Measurements from ENCODE around the gene RHEBL1. TPM values are rescaled to one million over a fixed set of nuclear protein-coding genes. Genes with fewer than 3 reads are reported as not detected.

Gene RHEBL1
- polyA plus RNA-seq, 4 donors: 0.61 to 1.4 (median 1.2) TPM; not detected in 1

DNA sequence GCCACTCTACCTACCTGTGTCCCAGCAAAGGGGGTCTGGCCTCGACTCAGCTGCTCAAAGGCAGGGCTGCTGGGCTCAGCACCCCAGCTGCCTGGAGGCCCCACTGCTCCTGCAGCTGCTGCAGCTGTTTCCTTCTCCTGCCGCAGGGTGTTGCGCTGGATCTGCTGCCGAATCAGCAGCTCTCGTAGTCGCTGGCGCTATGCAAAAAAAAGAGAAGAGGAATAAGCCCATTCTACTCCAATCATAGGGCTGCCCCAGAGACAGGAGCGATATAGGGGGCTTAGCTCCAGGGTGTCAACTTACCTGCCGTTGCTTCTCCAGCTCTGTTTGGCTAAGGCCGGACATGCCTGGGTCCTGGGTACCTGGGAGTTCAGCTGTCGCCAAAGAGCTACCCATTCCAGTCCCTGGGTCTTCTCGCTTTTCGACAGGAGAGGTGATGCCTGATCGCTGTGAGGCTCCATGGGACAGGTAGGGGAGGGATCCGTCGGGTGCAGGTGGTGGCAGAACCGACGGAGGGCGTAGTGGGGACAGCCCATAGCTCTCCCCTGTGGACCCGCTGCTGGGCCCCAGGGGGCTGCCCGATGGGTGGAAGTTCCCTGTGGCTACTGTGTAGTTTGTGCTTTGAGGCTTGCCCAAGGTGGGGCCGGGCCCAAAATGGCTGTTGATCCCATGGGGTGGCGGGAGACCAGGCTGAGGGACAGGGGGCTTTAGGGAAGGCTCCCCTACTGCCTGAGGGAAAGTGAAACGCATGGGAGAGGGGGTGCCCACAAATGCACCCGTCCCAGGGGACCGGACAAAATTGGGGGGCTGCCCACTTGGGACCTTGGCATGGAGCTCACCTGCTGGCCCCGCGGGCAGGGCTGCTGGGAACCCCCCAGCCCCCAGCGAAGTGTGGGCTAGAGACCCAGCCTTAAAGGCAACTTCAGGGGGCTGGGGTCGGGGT, 30.1 kb downstream of the RHEBL1 start:
- DNase-seq (no peak), FAIRE-seq (no peak)
- Histone ChIP-seq H3K4me3 (ENCODE audit: low read depth in 1 of 3, low read length in 3 of 3) (no peak overlapping the region), H3K27ac (ENCODE audit: low read depth in 1 of 3, low read length in 2 of 3) (no peak overlapping the region), H3K9me3 (ENCODE audit: control insufficient read depth in 2 of 2, insufficient read depth in 1 of 2, low read depth in 1 of 2, low read length in 1 of 2) (no peaks in the 10 kb centered on the region), H3K27me3 (ENCODE audit: control insufficient read depth in 3 of 3, insufficient read depth in 3 of 3, low read length in 3 of 3) (no peaks in the 10 kb centered on the region), H3K36me3 (ENCODE audit: control insufficient read depth in 3 of 3, insufficient read depth in 2 of 3, low read depth in 1 of 3, low read length in 3 of 3) (peaks cover 43 to 88% (median 72%) of the 10 kb centered on the region in 3 donors), H3K4me1 (ENCODE audit: control insufficient read depth in 3 of 3, insufficient read depth in 2 of 3, low read depth in 1 of 3, low read length in 2 of 3) (no peaks in the 10 kb centered on the region)
- WGBS, 3 donors: 92 to 96% (median 93%) methylated on average over 30 of the region's 30 CpGs

DNA sequence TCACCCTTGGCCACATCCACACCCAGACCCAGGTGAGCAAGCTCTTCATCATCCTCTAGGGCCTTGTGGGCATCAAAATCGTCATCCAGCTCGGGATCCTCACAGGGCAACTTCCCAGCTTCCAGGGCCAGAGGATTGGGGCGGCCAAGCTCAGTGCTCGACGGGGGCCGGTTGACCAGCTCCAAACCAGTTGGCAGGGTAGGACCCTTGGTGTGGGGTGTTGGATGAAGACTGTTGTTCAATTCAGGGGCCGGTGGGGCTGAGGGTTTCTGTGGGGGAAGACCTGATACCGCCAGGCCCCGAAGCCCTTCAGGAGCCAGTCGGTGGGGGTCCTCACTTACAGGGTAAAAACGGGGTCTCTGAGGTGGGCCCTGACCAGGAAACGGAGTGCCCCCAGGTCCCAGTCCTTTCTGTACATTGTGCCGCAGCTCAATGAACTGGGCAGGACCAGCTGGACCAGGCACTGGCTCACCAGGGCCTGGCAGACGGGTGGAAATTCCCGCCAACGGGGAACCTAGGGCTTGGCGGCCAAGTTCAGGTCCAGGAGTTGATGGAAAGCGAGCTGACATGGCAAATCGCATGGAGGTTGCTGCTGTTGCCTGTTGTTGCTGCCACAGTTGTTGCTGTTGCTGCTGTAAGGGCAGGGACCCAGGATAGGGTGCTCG, 31.4 kb downstream of the RHEBL1 start:
- no peak for FAIRE-seq
- Histone ChIP-seq H3K9me3 (ENCODE audit: control insufficient read depth in 2 of 2, insufficient read depth in 1 of 2, low read depth in 1 of 2, low read length in 1 of 2) (no peaks in the 10 kb centered on the region), H3K27ac (ENCODE audit: low read depth in 1 of 3, low read length in 2 of 3) (no peak overlapping the region), H3K4me1 (ENCODE audit: control insufficient read depth in 3 of 3, insufficient read depth in 2 of 3, low read depth in 1 of 3, low read length in 2 of 3) (no peaks in the 10 kb centered on the region), H3K27me3 (ENCODE audit: control insufficient read depth in 3 of 3, insufficient read depth in 3 of 3, low read length in 3 of 3) (no peaks in the 10 kb centered on the region), H3K36me3 (ENCODE audit: control insufficient read depth in 3 of 3, insufficient read depth in 2 of 3, low read depth in 1 of 3, low read length in 3 of 3) (peaks cover 46 to 88% (median 67%) of the 10 kb centered on the region in 3 donors), H3K4me3 (ENCODE audit: low read depth in 1 of 3, low read length in 3 of 3) (no peak overlapping the region)
- 94% methylated on average over 20 of the region's 20 CpGs for WGBS, 3 donors
- DNase-seq: no peak

DNA sequence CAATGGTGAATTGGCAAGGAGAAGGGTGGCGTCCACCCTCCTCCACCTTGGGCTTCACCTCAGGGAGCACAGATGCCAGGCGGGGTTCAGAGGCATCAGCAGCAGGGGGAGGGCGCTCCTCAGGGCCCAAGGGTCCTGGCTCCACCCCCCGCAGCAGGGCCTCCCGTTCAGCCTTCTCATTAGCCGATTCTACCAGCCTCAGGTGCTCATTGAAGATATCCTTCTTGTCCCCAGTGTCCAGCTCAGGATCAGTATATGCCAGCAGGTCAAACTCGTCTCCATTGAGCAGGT, 31.9 kb downstream of the RHEBL1 start:
- peaks cover 48 to 88% (median 66%) of the 10 kb centered on the region in 3 donors for H3K36me3 ChIP-seq (ENCODE audit: control insufficient read depth in 3 of 3, insufficient read depth in 2 of 3, low read depth in 1 of 3, low read length in 3 of 3)
- FAIRE-seq (no peak), DNase-seq (no peak)
- H3K4me3 ChIP-seq (ENCODE audit: low read depth in 1 of 3, low read length in 3 of 3): no peak overlapping the region
- H3K4me1 ChIP-seq (ENCODE audit: control insufficient read depth in 3 of 3, insufficient read depth in 2 of 3, low read depth in 1 of 3, low read length in 2 of 3): no peaks in the 10 kb centered on the region
- 85 to 94% (median 91%) methylated on average over 7 of the region's 7 CpGs for WGBS, 3 donors
- no peak overlapping the region for H3K27ac ChIP-seq (ENCODE audit: low read depth in 1 of 3, low read length in 2 of 3)
- H3K9me3 ChIP-seq (ENCODE audit: control insufficient read depth in 2 of 2, insufficient read depth in 1 of 2, low read depth in 1 of 2, low read length in 1 of 2): no peaks in the 10 kb centered on the region
- no peaks in the 10 kb centered on the region for H3K27me3 ChIP-seq (ENCODE audit: control insufficient read depth in 3 of 3, insufficient read depth in 3 of 3, low read length in 3 of 3)

DNA sequence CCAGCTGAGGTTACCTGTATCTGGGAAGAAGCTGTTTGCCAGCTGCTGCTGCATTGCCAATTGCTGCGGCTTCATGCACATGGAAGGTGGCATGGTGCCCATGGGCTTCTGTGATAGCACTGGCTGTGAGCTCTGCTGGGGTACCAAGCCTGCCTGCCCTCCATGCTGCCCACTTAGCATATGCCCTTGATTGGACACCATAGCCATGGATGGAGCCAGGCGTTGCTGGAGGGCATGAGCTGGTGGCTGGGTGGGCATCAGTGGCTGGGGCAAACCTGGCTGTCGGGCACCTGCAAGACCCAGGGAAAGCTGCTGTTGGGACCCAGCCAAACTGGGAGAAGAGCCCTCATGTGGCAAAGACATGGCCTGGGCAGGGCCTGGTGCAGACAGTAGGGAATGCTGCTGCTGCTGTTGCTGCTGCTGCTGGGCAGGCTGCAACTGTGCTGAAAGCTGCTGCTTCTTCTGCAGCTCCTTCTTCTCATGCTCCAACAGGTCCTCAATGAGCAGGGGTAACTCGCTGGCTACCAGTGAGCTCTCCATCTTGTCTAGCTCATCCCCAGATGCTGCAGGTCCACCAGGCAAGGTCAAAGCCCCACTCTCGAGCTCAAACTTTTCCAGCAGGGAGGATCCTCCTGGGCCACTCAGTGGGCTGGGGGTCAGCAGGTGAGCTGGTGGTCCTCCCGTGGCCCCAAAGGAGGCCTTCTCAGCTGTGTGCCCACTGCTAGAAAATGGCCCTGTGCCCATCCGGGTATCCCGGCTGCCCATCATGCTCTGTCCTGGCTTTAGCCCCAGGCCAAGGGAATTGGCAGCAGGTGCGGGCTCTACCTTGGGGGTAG, 32.5 kb downstream of the RHEBL1 start:
- H3K4me3 ChIP-seq (ENCODE audit: low read depth in 1 of 3, low read length in 3 of 3): no peak overlapping the region
- no peaks in the 10 kb centered on the region for H3K27me3 ChIP-seq (ENCODE audit: control insufficient read depth in 3 of 3, insufficient read depth in 3 of 3, low read length in 3 of 3)
- FAIRE-seq (no peak), DNase-seq (no peak)
- peaks cover 49 to 88% (median 64%) of the 10 kb centered on the region in 3 donors for H3K36me3 ChIP-seq (ENCODE audit: control insufficient read depth in 3 of 3, insufficient read depth in 2 of 3, low read depth in 1 of 3, low read length in 3 of 3)
- H3K4me1 ChIP-seq (ENCODE audit: control insufficient read depth in 3 of 3, insufficient read depth in 2 of 3, low read depth in 1 of 3, low read length in 2 of 3): no peaks in the 10 kb centered on the region
- H3K27ac ChIP-seq (ENCODE audit: low read depth in 1 of 3, low read length in 2 of 3): no peak overlapping the region
- WGBS, 3 donors: 95 to 96% (median 95%) methylated on average over 9 of the region's 9 CpGs
- no peaks in the 10 kb centered on the region for H3K9me3 ChIP-seq (ENCODE audit: control insufficient read depth in 2 of 2, insufficient read depth in 1 of 2, low read depth in 1 of 2, low read length in 1 of 2)

DNA sequence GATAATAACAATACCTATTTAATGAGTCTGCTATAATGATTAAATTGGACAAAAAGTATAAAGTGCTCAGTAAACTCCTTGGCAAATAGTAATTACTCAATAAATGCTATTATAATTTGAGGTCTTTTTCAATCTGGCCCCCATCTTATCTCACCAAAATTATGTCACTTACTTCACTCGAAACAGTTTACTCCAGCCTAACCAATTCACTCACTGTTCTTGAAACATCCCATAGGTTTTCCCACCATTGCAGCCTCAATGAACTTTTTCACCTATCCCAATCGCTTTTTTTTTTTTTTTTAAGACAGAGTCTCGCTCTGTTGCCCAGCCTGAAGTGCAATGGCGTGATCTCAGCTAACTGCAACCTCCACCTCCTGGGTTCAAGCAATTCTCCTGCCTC, 33.8 kb downstream of the RHEBL1 start:
- Histone ChIP-seq H3K27ac (ENCODE audit: low read depth in 1 of 3, low read length in 2 of 3) (no peak overlapping the region), H3K9me3 (ENCODE audit: control insufficient read depth in 2 of 2, insufficient read depth in 1 of 2, low read depth in 1 of 2, low read length in 1 of 2) (no peaks in the 10 kb centered on the region), H3K4me3 (ENCODE audit: low read depth in 1 of 3, low read length in 3 of 3) (no peak overlapping the region), H3K27me3 (ENCODE audit: control insufficient read depth in 3 of 3, insufficient read depth in 3 of 3, low read length in 3 of 3) (no peaks in the 10 kb centered on the region), H3K4me1 (ENCODE audit: control insufficient read depth in 3 of 3, insufficient read depth in 2 of 3, low read depth in 1 of 3, low read length in 2 of 3) (no peaks in the 10 kb centered on the region), H3K36me3 (ENCODE audit: control insufficient read depth in 3 of 3, insufficient read depth in 2 of 3, low read depth in 1 of 3, low read length in 3 of 3) (peaks cover 42 to 88% (median 51%) of the 10 kb centered on the region in 3 donors)
- FAIRE-seq (no peak), DNase-seq (no peak)
- WGBS, 3 donors: 78 to 91% (median 85%) methylated on average over 4 of the region's 4 CpGs

DNA sequence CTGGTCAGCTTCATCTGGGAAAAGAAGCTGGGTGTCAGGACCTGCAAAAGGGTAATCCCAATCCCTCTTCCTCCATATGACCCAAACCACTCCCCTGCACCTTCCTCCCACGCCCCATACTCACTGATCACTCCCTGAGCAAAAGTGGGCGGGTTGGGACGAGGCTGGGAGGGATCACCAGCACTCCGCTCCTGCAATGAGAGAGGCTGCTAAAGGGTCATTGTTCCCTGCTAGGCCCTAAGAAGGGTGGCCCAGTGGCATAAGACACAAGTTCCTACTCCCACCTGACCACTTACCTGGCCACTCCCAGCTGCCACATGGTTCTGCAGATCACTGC, 35.5 kb downstream of the RHEBL1 start:
- WGBS, 3 donors: 80 to 90% (median 89%) methylated on average over 4 of the region's 4 CpGs
- H3K27ac ChIP-seq (ENCODE audit: low read depth in 1 of 3, low read length in 2 of 3): no peak overlapping the region
- H3K27me3 ChIP-seq (ENCODE audit: control insufficient read depth in 3 of 3, insufficient read depth in 3 of 3, low read length in 3 of 3): no peaks in the 10 kb centered on the region
- peaks cover 30 to 86% (median 47%) of the 10 kb centered on the region in 3 donors for H3K36me3 ChIP-seq (ENCODE audit: control insufficient read depth in 3 of 3, insufficient read depth in 2 of 3, low read depth in 1 of 3, low read length in 3 of 3)
- H3K9me3 ChIP-seq (ENCODE audit: control insufficient read depth in 2 of 2, insufficient read depth in 1 of 2, low read depth in 1 of 2, low read length in 1 of 2): no peaks in the 10 kb centered on the region
- DNase-seq: no peak
- no peaks in the 10 kb centered on the region for H3K4me1 ChIP-seq (ENCODE audit: control insufficient read depth in 3 of 3, insufficient read depth in 2 of 3, low read depth in 1 of 3, low read length in 2 of 3)
- no peak for FAIRE-seq
- H3K4me3 ChIP-seq (ENCODE audit: low read depth in 1 of 3, low read length in 3 of 3): no peak overlapping the region

DNA sequence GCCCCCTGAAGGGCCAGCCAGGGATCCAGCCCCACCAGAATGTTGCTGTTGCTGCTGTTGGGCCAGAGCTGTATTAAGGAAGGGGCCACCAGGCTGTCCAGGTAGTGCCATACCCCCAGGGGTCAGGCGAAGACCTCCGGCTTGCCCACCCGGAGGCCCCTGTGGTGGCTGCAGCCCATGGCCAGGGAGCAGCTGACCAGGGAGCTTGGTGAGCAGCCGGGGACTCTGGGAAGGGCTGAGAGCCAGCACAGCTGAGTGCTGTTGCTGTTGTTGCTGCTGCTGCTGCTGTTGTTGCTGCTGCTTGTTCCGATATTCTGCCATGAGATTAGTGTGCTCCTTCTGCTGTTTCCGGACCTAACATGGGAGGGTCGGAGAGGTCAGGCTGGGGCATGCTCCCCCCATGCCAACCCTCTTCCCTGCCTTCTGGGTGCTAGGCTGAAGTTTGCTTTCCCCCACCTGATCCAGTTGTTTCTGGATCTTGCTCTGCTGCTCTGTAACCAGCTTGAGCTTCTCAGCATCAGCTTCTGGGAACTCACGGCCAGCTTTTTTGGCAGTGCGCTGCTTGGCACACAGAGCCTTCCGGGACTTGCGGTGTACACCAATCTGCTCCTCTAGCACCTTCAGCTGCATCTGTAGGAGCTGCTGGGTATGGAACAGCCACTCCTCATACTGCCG, 36.0 kb downstream of the RHEBL1 start:
- FAIRE-seq (no peak), DNase-seq (no peak)
- 82 to 95% (median 90%) methylated on average over 12 of the region's 12 CpGs for WGBS, 3 donors
- Histone ChIP-seq H3K9me3 (ENCODE audit: control insufficient read depth in 2 of 2, insufficient read depth in 1 of 2, low read depth in 1 of 2, low read length in 1 of 2) (no peaks in the 10 kb centered on the region), H3K4me1 (ENCODE audit: control insufficient read depth in 3 of 3, insufficient read depth in 2 of 3, low read depth in 1 of 3, low read length in 2 of 3) (no peaks in the 10 kb centered on the region), H3K27me3 (ENCODE audit: control insufficient read depth in 3 of 3, insufficient read depth in 3 of 3, low read length in 3 of 3) (no peaks in the 10 kb centered on the region), H3K4me3 (ENCODE audit: low read depth in 1 of 3, low read length in 3 of 3) (no peak overlapping the region), H3K27ac (ENCODE audit: low read depth in 1 of 3, low read length in 2 of 3) (no peak overlapping the region), H3K36me3 (ENCODE audit: control insufficient read depth in 3 of 3, insufficient read depth in 2 of 3, low read depth in 1 of 3, low read length in 3 of 3) (peaks cover 29 to 87% (median 42%) of the 10 kb centered on the region in 3 donors)
